CD4-positive, alpha-beta memory T cell (primary cell): ENCODE results near the gene PSMB3. TPM values are rescaled to one million over a fixed set of nuclear protein-coding genes. Genes with fewer than 3 reads are reported as not detected.

Source experiments
- CTCF ChIA-PET: fragments of 350-600 bp; sonication (Branson Sonifier 250); formaldehyde crosslinking; loops from one replicate; lab custom pipeline; 2021; ENCODE audit warnings: inconsistent platforms; ENCODE audit not compliant: partially characterized antibody; lab: Charles Lee
- POLR2A ChIA-PET: fragments of 350-600 bp; sonication (Branson Sonifier 250); formaldehyde crosslinking; loops from one replicate; lab custom pipeline; 2021; ENCODE audit not compliant: partially characterized antibody; lab: Charles Lee
- DNase-seq, 5 donors: peaks; one replicate each; pipeline versions ENCODE4 v3.0.0 to v3.0.0-alpha.2; 2020 to 2022; ENCODE audit warnings: mixed read lengths in 1 of 5
- H3K27ac ChIP-seq: one replicate; pipeline ENCODE4 v1.7.0; 2013; ENCODE audit warnings: low read depth, low read length
- H3K27me3 ChIP-seq: 2 replicates; pipeline ENCODE4 v1.7.0; 2013; ENCODE audit warnings: mild to moderate bottlenecking, low read length, moderate library complexity; ENCODE audit not compliant: insufficient read depth
- H3K36me3 ChIP-seq: 2 replicates; pipeline ENCODE4 v1.7.0; 2013; ENCODE audit warnings: mild to moderate bottlenecking, low read length, moderate library complexity; ENCODE audit not compliant: insufficient read depth
- H3K4me1 ChIP-seq: 2 replicates; pipeline ENCODE4 v1.7.0; 2013; ENCODE audit warnings: mild to moderate bottlenecking, low read length, moderate library complexity; ENCODE audit not compliant: insufficient read depth
- H3K4me3 ChIP-seq, 2 donors: one replicate each; pipeline ENCODE4 v1.7.0; 2013; ENCODE audit warnings: low read length in 2 of 2, mild to moderate bottlenecking in 1 of 2
- H3K9me3 ChIP-seq, 2 donors: one replicate each; pipeline ENCODE4 v1.7.0; 2013; ENCODE audit warnings: low read length in 2 of 2, control low read depth in 1 of 2; ENCODE audit not compliant: control insufficient read depth in 1 of 2
- H3K27ac Mint-ChIP-seq, 7 donors: one replicate each; pipeline ENCODE4 v1.8.0; 2020 to 2021; ENCODE audit warnings: mixed read lengths in 7 of 7, mild to moderate bottlenecking in 6 of 7, inconsistent platforms in 3 of 7, moderate library complexity in 3 of 7
- H3K27me3 Mint-ChIP-seq, 2 donors: one replicate each; pipeline ENCODE4 v1.8.0; 2020 to 2021; ENCODE audit warnings: mixed read lengths in 2 of 2
- H3K36me3 Mint-ChIP-seq, 2 donors: one replicate each; pipeline ENCODE4 v1.8.0; 2020 to 2021; ENCODE audit warnings: mixed read lengths in 2 of 2, inconsistent platforms in 1 of 2, mild to moderate bottlenecking in 1 of 2
- H3K4me1 Mint-ChIP-seq, 4 donors: one replicate each; pipeline ENCODE4 v1.8.0; 2020 to 2021; ENCODE audit warnings: mixed read lengths in 4 of 4, mild to moderate bottlenecking in 1 of 4
- H3K4me3 Mint-ChIP-seq, 8 donors: one replicate each; pipeline ENCODE4 v1.8.0; 2020 to 2021; ENCODE audit warnings: mixed read lengths in 8 of 8, mild to moderate bottlenecking in 7 of 8, moderate library complexity in 6 of 8, inconsistent platforms in 3 of 8
- H3K9me3 Mint-ChIP-seq, 8 donors: one replicate each; pipeline ENCODE4 v1.8.0; 2020 to 2021; ENCODE audit warnings: mixed read lengths in 8 of 8, mild to moderate bottlenecking in 5 of 8, inconsistent platforms in 3 of 8, moderate library complexity in 1 of 8
- intact Hi-C: fragments of 100-400 bp; cut with micrococcal nuclease; formaldehyde crosslinking; loops from one replicate; pipeline ENCODE4 v1.15.1; 2023
- polyA plus RNA-seq, 2 donors: library from polyadenylated mRNA; unstranded; fragments of 300-500 nt; fragmentation: Illumina TruSeq; gene quantifications; one replicate each; pipeline ENCODE4 v1.2.3, GENCODE V29; 2021
- total RNA-seq, 2 experiments: library from RNA; stranded (reverse); gene quantifications; one replicate each; pipeline ENCODE4 v1.2.3, GENCODE V29; 2021

Gene PSMB3
- total and polyA plus RNA-seq, 4 experiments from 2014 or later, result 93.5 to 517 (median 245) TPM

GRCh38 chr17:38749223-38750043, 3.1 kb upstream of the PSMB3 start:
- Histone ChIP-seq H3K27me3 (peaks cover 37% of the 10 kb centered on the region), H3K36me3 (peaks cover under 1% of the 10 kb centered on the region), H3K27ac (no peak overlapping the region), H3K4me1 (peaks cover 58% of the 10 kb centered on the region), H3K4me3 (peak overlapping the region; percentile 46 to 51), H3K9me3 (no peaks in the 10 kb centered on the region)
- ChIA-PET POLR2A (interaction anchor here (0.6 to 5.5 kb wide), 3 partner anchors 18 to 44 kb away, joined by 3 to 50 read pairs (median 5); partner anchors contain the start of gene MLLT6), CTCF (no interaction called here)
- DNase-seq, result peak in 3 of 5 donors; percentile 21 to 34 (median 33)
- H3K27ac Mint-ChIP-seq, result peak overlapping the region in 1 of 7 donors; percentile 93
- peaks cover 0 to 14% (median 0%) of the 10 kb centered on the region in 8 donors for H3K9me3 Mint-ChIP-seq
- H3K27me3 Mint-ChIP-seq, result peaks cover 23 to 27% of the 10 kb centered on the region in 2 donors
- H3K4me1 Mint-ChIP-seq, result peaks cover 25 to 54% (median 38%) of the 10 kb centered on the region in 4 donors
- peak overlapping the region; percentile 63 to 100 (median 73) for H3K4me3 Mint-ChIP-seq
- intact Hi-C loops, result loop anchor here (5.0 kb wide), 3 partner anchors 72 to 192 kb away; partner anchors contain the start of gene RPL23
- peaks cover 8 to 20% of the 10 kb centered on the region in 2 donors for H3K36me3 Mint-ChIP-seq

- peaks cover 6% of the 10 kb centered on the region for H3K36me3 ChIP-seq
- no peak for DNase-seq
- no peaks in the 10 kb centered on the region for H3K9me3 ChIP-seq
- Mint-ChIP-seq H3K36me3 (peaks cover 12 to 23% of the 10 kb centered on the region in 2 donors), H3K27ac (peak overlapping the region in 1 of 7 donors; percentile 93), H3K4me3 (peak overlapping the region; percentile 72 to 100 (median 98)), H3K27me3 (peaks cover 18 to 27% of the 10 kb centered on the region in 2 donors), H3K4me1 (peaks cover 27 to 58% (median 42%) of the 10 kb centered on the region in 4 donors), H3K9me3 (peaks cover 0 to 14% (median 0%) of the 10 kb centered on the region in 8 donors)
- peaks cover 64% of the 10 kb centered on the region for H3K4me1 ChIP-seq
- peak overlapping the region; percentile 46 to 51 for H3K4me3 ChIP-seq
- CTCF ChIA-PET, result no interaction called here
- POLR2A ChIA-PET, result interaction anchor here (1.0 to 5.5 kb wide), 4 partner anchors 14 to 44 kb away, joined by 3 to 50 read pairs (median 22); partner anchors contain the start of gene MLLT6
- intact Hi-C loops, result loop anchor here (5.0 kb wide), 3 partner anchors 73 to 193 kb away; partner anchors contain the start of gene RPL23
- H3K27me3 ChIP-seq, result peaks cover 37% of the 10 kb centered on the region
- H3K27ac ChIP-seq, result no peak overlapping the region
Observed at GRCh38 chr17:38750044-38750311, 2.6 kb upstream of the PSMB3 start.

GRCh38 chr17:38750312-38751121, 2.0 kb upstream of the PSMB3 start:
- no peaks in the 10 kb centered on the region for H3K9me3 ChIP-seq
- no peak overlapping the region for H3K27ac ChIP-seq
- H3K36me3 ChIP-seq, result peaks cover 6% of the 10 kb centered on the region
- ChIA-PET CTCF (interaction anchor here (1.2 kb wide), 1 partner anchor 15 kb away, joined by 4 read pairs; no protein-coding TSS in a partner anchor), POLR2A (interaction anchor here (1.0 to 5.5 kb wide), 6 partner anchors 14 to 148 kb away, joined by 3 to 50 read pairs (median 14); partner anchors contain the start of genes LASP1, MLLT6 and PIP4K2B)
- Mint-ChIP-seq H3K9me3 (peaks cover 0 to 14% (median 0%) of the 10 kb centered on the region in 8 donors), H3K27me3 (peaks cover 18 to 27% of the 10 kb centered on the region in 2 donors), H3K27ac (peak overlapping the region in 6 of 7 donors; percentile 43 to 99 (median 78)), H3K4me1 (peaks cover 27 to 59% (median 44%) of the 10 kb centered on the region in 4 donors), H3K4me3 (peak overlapping the region; percentile 95 to 100 (median 99)), H3K36me3 (peaks cover 12 to 23% of the 10 kb centered on the region in 2 donors)
- intact Hi-C loops, result loop anchor here (5.0 kb wide), 3 partner anchors 73 to 193 kb away; partner anchors contain the start of gene RPL23
- peaks cover 37% of the 10 kb centered on the region for H3K27me3 ChIP-seq
- H3K4me1 ChIP-seq, result peaks cover 64% of the 10 kb centered on the region
- H3K4me3 ChIP-seq, result peak overlapping the region; percentile 46 to 94
- peak in 1 of 5 donors; percentile 42 for DNase-seq

GRCh38 chr17:38751144-38751807, 1.3 kb upstream of the PSMB3 start:
- Histone ChIP-seq H3K27ac (peak overlapping the region; percentile 84), H3K36me3 (peaks cover 13% of the 10 kb centered on the region), H3K4me3 (peak overlapping the region; percentile 46 to 94), H3K9me3 (no peaks in the 10 kb centered on the region), H3K27me3 (peaks cover 35% of the 10 kb centered on the region), H3K4me1 (peaks cover 64% of the 10 kb centered on the region)
- Mint-ChIP-seq H3K27me3 (peaks cover 14 to 23% of the 10 kb centered on the region in 2 donors), H3K27ac (peak overlapping the region; percentile 93 to 100 (median 98)), H3K36me3 (peaks cover 18 to 31% of the 10 kb centered on the region in 2 donors), H3K9me3 (peaks cover 0 to 14% (median 0%) of the 10 kb centered on the region in 8 donors), H3K4me3 (peak overlapping the region; percentile 95 to 100 (median 99)), H3K4me1 (peaks cover 27 to 63% (median 48%) of the 10 kb centered on the region in 4 donors)
- POLR2A ChIA-PET, result interaction anchor here (0.8 to 5.5 kb wide), 16 partner anchors 11 to 403 kb away, joined by 3 to 50 read pairs (median 8); partner anchors contain the start of genes CISD3, LASP1, MLLT6 and PIP4K2B
- peak in 1 of 5 donors; percentile 31 for DNase-seq
- CTCF ChIA-PET, result interaction anchor here (1.0 to 1.4 kb wide), 5 partner anchors 15 to 193 kb away, joined by 3 to 10 read pairs (median 4); no protein-coding TSS in a partner anchor
- intact Hi-C loops, result loop anchor here (5.0 kb wide), 3 partner anchors 74 to 194 kb away; partner anchors contain the start of gene RPL23

- peak overlapping the region; percentile 67 to 94 for H3K4me3 ChIP-seq
- H3K9me3 ChIP-seq, result no peaks in the 10 kb centered on the region
- peaks cover 61% of the 10 kb centered on the region for H3K4me1 ChIP-seq
- peak; percentile 85 to 87 (median 86) for DNase-seq
- H3K36me3 ChIP-seq, result peaks cover 15% of the 10 kb centered on the region
- ChIA-PET POLR2A (interaction anchor here (0.6 to 5.5 kb wide), 22 partner anchors 11 to 448 kb away, joined by 3 to 50 read pairs (median 6); partner anchors contain the start of genes CISD3, CWC25, LASP1 and MLLT6), CTCF (interaction anchor here (0.9 to 1.4 kb wide), 7 partner anchors 12 to 194 kb away, joined by 3 to 10 read pairs (median 4); no protein-coding TSS in a partner anchor)
- H3K9me3 Mint-ChIP-seq, result peaks cover 0 to 14% (median 0%) of the 10 kb centered on the region in 8 donors
- peaks cover 18 to 34% of the 10 kb centered on the region in 2 donors for H3K36me3 Mint-ChIP-seq
- H3K27ac ChIP-seq, result peak overlapping the region; percentile 84
- H3K27me3 Mint-ChIP-seq, result peaks cover 8 to 17% of the 10 kb centered on the region in 2 donors
- H3K4me3 Mint-ChIP-seq, result peak overlapping the region; percentile 95 to 100 (median 99)
- H3K27me3 ChIP-seq, result peaks cover 29% of the 10 kb centered on the region
- peak overlapping the region; percentile 93 to 100 (median 98) for H3K27ac Mint-ChIP-seq
- intact Hi-C loops, result loop anchor here (1.0 to 5.0 kb wide), 10 partner anchors 24 to 401 kb away; partner anchors contain the start of genes CWC25, PIP4K2B and RPL23
- peaks cover 25 to 57% (median 44%) of the 10 kb centered on the region in 4 donors for H3K4me1 Mint-ChIP-seq
Observed at GRCh38 chr17:38751808-38752307, 683 bp upstream of the PSMB3 start.
